ENCODE measurements around the gene FGF14. TPM values are rescaled to one million over a fixed set of nuclear protein-coding genes. Genes with fewer than 3 reads are reported as not detected.

The FGF14 gene
- total RNA-seq, 1 donor from 2014 or later, result not detected

- no peak for TF ChIP-seq CTCF (IDR thresholded peaks at IDR 0.05)
- Mint-ChIP-seq H3K36me3 (ENCODE audit: low read depth) (no peaks in the 10 kb centered on the region), H3K27ac (no peak overlapping the region), H3K27me3 (peaks cover 11% of the 10 kb centered on the region), H3K9me3 (no peaks in the 10 kb centered on the region), H3K4me3 (no peak overlapping the region), H3K4me1 (no peaks in the 10 kb centered on the region)
- ChIA-PET CTCF (no interaction called here), POLR2A (no interaction called here)
- intact Hi-C loops (cut with micrococcal nuclease), result no loop called here
- no peak for ATAC-seq (ENCODE audit: low read depth)
- DNase-seq, result no peak
Observed at GRCh38 chr13:102380012-102380411, 21.8 kb downstream of the FGF14 start.

GRCh38 chr13:102376318-102376717 is 25.5 kb downstream of the FGF14 start:
- Mint-ChIP-seq H3K27ac (no peak overlapping the region), H3K36me3 (ENCODE audit: low read depth) (no peaks in the 10 kb centered on the region)
- intact Hi-C loops (cut with micrococcal nuclease), result no loop called here

GRCh38 chr13:102374726-102375125 is 27.1 kb downstream of the FGF14 start:
- H3K27me3 Mint-ChIP-seq, result no peaks in the 10 kb centered on the region
- POLR2A ChIA-PET, result no interaction called here
- no peak overlapping the region for H3K4me3 Mint-ChIP-seq
- CTCF ChIA-PET, result no interaction called here
- no peak for TF ChIP-seq CTCF (IDR thresholded peaks at IDR 0.05)
- H3K9me3 Mint-ChIP-seq, result no peaks in the 10 kb centered on the region
- no peaks in the 10 kb centered on the region for H3K36me3 Mint-ChIP-seq (ENCODE audit: low read depth)
- H3K27ac Mint-ChIP-seq, result no peak overlapping the region
- DNase-seq, result no peak
- ATAC-seq (ENCODE audit: low read depth), result no peak
- intact Hi-C loops (cut with micrococcal nuclease), result no loop called here
- H3K4me1 Mint-ChIP-seq, result no peaks in the 10 kb centered on the region

More at GRCh38 chr13:102376318-102376717, 25.5 kb downstream of the FGF14 start:
- no peak for TF ChIP-seq CTCF (IDR thresholded peaks at IDR 0.05)
- ChIA-PET CTCF (no interaction called here), POLR2A (no interaction called here)
- no peaks in the 10 kb centered on the region for H3K4me1 Mint-ChIP-seq
- DNase-seq (no peak), ATAC-seq (ENCODE audit: low read depth) (no peak)
- no peaks in the 10 kb centered on the region for H3K9me3 Mint-ChIP-seq
- H3K27me3 Mint-ChIP-seq, result peaks cover 3% of the 10 kb centered on the region
- H3K4me3 Mint-ChIP-seq, result no peak overlapping the region

- no peaks in the 10 kb centered on the region for H3K9me3 Mint-ChIP-seq
- POLR2A ChIA-PET, result no interaction called here
- H3K36me3 Mint-ChIP-seq (ENCODE audit: low read depth), result no peaks in the 10 kb centered on the region
- no peak overlapping the region for H3K27ac Mint-ChIP-seq
- DNase-seq (no peak), ATAC-seq (ENCODE audit: low read depth) (no peak)
- H3K4me3 Mint-ChIP-seq, result no peak overlapping the region
- H3K4me1 Mint-ChIP-seq, result no peaks in the 10 kb centered on the region
- no peaks in the 10 kb centered on the region for H3K27me3 Mint-ChIP-seq
- CTCF ChIA-PET, result no interaction called here
- no peak for TF ChIP-seq CTCF (IDR thresholded peaks at IDR 0.05)
- intact Hi-C loops (cut with micrococcal nuclease), result no loop called here
Observed at GRCh38 chr13:102374233-102374632, 27.6 kb downstream of the FGF14 start.

- DNase-seq (no peak), ATAC-seq (ENCODE audit: low read depth) (no peak)
- no peaks in the 10 kb centered on the region for H3K27me3 Mint-ChIP-seq
- no peaks in the 10 kb centered on the region for H3K36me3 Mint-ChIP-seq (ENCODE audit: low read depth)
- no peak overlapping the region for H3K27ac Mint-ChIP-seq
- no peaks in the 10 kb centered on the region for H3K4me1 Mint-ChIP-seq
- no peak overlapping the region for H3K4me3 Mint-ChIP-seq
- ChIA-PET POLR2A (no interaction called here), CTCF (no interaction called here)
- no peak for TF ChIP-seq CTCF (IDR thresholded peaks at IDR 0.05)
- intact Hi-C loops (cut with micrococcal nuclease), result no loop called here
- no peaks in the 10 kb centered on the region for H3K9me3 Mint-ChIP-seq
Observed at GRCh38 chr13:102373221-102373620, 28.6 kb downstream of the FGF14 start.

Data from activated B cell treated with CpG ODN at 0.5 μM for 24 hours (primary cell).